Keratinocyte (primary cell): Measurements from ENCODE around the gene ZER1. TPM values are rescaled to one million over a fixed set of nuclear protein-coding genes. Genes with fewer than 3 reads are reported as not detected.

Experiments used
- DNase-seq: peaks from one replicate; pipeline ENCODE4 v3.0.0-alpha.2; 2011; ENCODE audit warnings: low read depth, missing footprints, low spot score
- FAIRE-seq: peaks from 2 replicates; lab custom pipeline; 2011; peaks lifted over from hg19 to GRCh38; lab: Jason Lieb, UNC
- H2AFZ ChIP-seq: 2 replicates; pipeline ENCODE4 v1.6.0; 2012; ENCODE audit warnings: low read length, control low read depth, inconsistent platforms; ENCODE audit not compliant: control insufficient read depth
- H3K27ac ChIP-seq: 2 replicates; pipeline ENCODE4 v1.5.1; 2011; ENCODE audit warnings: low read length; ENCODE audit not compliant: control insufficient read depth, insufficient read depth
- H3K27me3 ChIP-seq: 3 replicates; pipeline ENCODE4 v1.6.0; 2011; ENCODE audit warnings: low read length; ENCODE audit not compliant: control insufficient read depth, insufficient read depth; ENCODE audit errors: extremely low read depth
- H3K36me3 ChIP-seq, 2 experiments: 2 replicates in 1 of 2; 3 replicates in 1 of 2; pipeline ENCODE4 v1.5.1; 2011; ENCODE audit warnings: low read length in 2 of 2, mild to moderate bottlenecking in 1 of 2; ENCODE audit not compliant: control insufficient read depth in 2 of 2, insufficient read depth in 2 of 2; ENCODE audit errors: extremely low read depth in 1 of 2
- H3K4me1 ChIP-seq: 3 replicates; pipeline ENCODE4 v1.5.1; 2011; ENCODE audit warnings: low read length; ENCODE audit not compliant: control insufficient read depth, insufficient read depth; ENCODE audit errors: extremely low read depth
- H3K4me2 ChIP-seq: 3 replicates; pipeline ENCODE4 v1.6.0; 2011; ENCODE audit warnings: low read depth, low read length; ENCODE audit not compliant: control insufficient read depth, insufficient read depth; ENCODE audit errors: extremely low read depth
- H3K4me3 ChIP-seq, 3 experiments: fragments of 200-600 bp in 1 of 3; sonication (generic) in 1 of 3; 2 replicates in 2 of 3; 3 replicates in 1 of 3; pipeline ENCODE4 v1.5.1; 2011 to 2016; ENCODE audit warnings: low read length in 3 of 3, mild to moderate bottlenecking in 3 of 3, control low read depth in 2 of 3, inconsistent platforms in 1 of 3, low read depth in 1 of 3, mixed read lengths in 1 of 3, mixed run types in 1 of 3, moderate library complexity in 1 of 3; ENCODE audit not compliant: control insufficient read depth in 2 of 3, insufficient read depth in 2 of 3; ENCODE audit errors: extremely low read depth in 1 of 3
- H3K79me2 ChIP-seq: 2 replicates; pipeline ENCODE4 v1.6.0; 2012; ENCODE audit warnings: low read length; ENCODE audit not compliant: control insufficient read depth, insufficient read depth
- H3K9ac ChIP-seq: 3 replicates; pipeline ENCODE4 v1.6.0; 2011; ENCODE audit warnings: low read length; ENCODE audit not compliant: control insufficient read depth, insufficient read depth; ENCODE audit errors: extremely low read depth
- H3K9me1 ChIP-seq: 3 replicates; pipeline ENCODE4 v1.6.0; 2011; ENCODE audit warnings: low read length; ENCODE audit not compliant: control insufficient read depth, insufficient read depth; ENCODE audit errors: extremely low read depth
- H3K9me3 ChIP-seq: 2 replicates; pipeline ENCODE4 v1.5.1; 2012; ENCODE audit warnings: low read depth, low read length; ENCODE audit not compliant: control insufficient read depth
- H4K20me1 ChIP-seq: 3 replicates; pipeline ENCODE4 v1.6.0; 2011; ENCODE audit warnings: low read length; ENCODE audit not compliant: control insufficient read depth, insufficient read depth; ENCODE audit errors: extremely low read depth
- EZH2 ChIP-seq: IDR thresholded peaks from one replicate; pipeline ENCODE4 v1.6.1; 2012; ENCODE audit warnings: inconsistent platforms, mild to moderate bottlenecking, low read length, moderate library complexity
- dilution Hi-C: fragments of 300-500 bp; cut with MboI; formaldehyde crosslinking; loops from one replicate; pipeline ENCODE4 v1.7.0; 2020; ENCODE audit warnings: low sequenced_read_pairs; ENCODE audit not compliant: extremely low pct_ligation_motif_present
- polyA plus RNA-seq, 5 experiments: library from polyadenylated mRNA; depleted of rRNA in 3 of 5; stranded (reverse) in 3 of 5; stranded (forward) in 1 of 5; unstranded in 1 of 5; fragments of >200 nt; gene quantifications; 1 replicate in 1 of 5; 2 replicates in 3 of 5; 3 replicates in 1 of 5; pipeline versions ENCODE4 v1.2.1 to v1.2.3, GENCODE V29; 2011 to 2012; ENCODE audit warnings: missing spikeins in 2 of 5, low read depth in 1 of 5, low replicate concordance in 1 of 5
- TF ChIP-seq, protein P1 (sequence below), 3 experiments: IDR thresholded peaks in 1 of 3; conservative IDR thresholded peaks in 1 of 3; optimal IDR thresholded peaks in 1 of 3; 2 replicates in 2 of 3; 3 replicates in 1 of 3; pipeline versions ENCODE3 to v1.5.1; 2011; ENCODE audit warnings: low read length in 3 of 3, mild to moderate bottlenecking in 3 of 3, moderate library complexity in 2 of 3, control low read depth in 1 of 3, inconsistent platforms in 1 of 3; ENCODE audit not compliant: insufficient read depth in 2 of 3; ENCODE audit errors: extremely low read depth in 1 of 3

Gene ZER1
- polyA plus RNA-seq, 1 donor (not counting 4 experiments of a cell fraction or from before 2014, with no cell fraction given): 14.9 TPM

DNA sequence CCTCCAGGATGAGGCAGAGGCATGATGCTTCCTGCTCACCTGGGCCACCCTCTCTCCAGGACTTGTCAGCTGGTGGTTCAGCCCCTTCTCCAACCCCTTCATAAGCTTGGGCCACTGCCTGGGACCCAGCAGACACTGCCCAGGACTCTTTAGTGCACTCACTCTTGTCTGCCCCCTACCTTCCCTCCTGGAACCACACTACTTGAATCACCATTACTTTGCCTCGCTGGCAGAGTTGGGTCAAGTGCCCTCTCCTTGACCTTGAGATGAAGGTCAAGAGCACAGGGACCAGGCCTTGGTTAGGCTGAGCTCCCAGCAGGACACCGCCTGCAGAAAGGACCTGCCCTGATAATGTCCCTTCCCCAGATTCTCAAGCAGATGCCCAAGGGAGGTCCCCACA, 38.1 kb upstream of the ZER1 start:
- H3K4me1 ChIP-seq: no peaks in the 10 kb centered on the region

DNA sequence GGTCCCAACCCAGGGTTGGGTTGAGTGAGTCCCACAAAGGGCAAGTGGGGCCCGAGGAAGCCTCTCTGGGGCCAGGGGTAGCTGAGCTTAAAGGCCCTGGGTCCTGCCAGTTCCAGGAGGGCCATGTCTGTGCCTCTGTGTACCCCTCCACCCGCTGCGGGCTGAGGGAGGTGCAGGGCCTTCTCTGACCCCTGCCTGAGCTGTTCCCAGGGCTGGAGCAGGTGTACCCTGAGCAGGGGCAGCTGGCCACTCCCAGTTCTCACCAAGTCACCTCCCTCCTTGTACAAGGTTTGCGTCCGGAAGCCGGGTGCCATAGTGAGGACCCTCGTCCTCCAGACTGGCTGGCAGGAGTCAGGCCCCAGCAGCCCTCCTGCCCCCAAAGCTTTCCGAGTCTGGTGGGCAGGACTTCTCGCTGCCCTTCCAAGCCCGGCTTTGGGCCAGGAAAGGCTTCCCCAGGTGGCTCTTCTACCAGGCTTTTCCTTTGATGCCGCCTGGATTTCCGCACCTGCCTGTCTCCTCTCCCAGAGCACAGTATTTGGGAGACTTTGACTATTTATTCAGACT, 37.4 kb upstream of the ZER1 start:
- dilution Hi-C loops: no loop called here
- Histone ChIP-seq H3K27me3 (no peaks in the 10 kb centered on the region), H3K9me1 (no peaks in the 10 kb centered on the region), H3K4me2 (no peak overlapping the region), H3K79me2 (no peaks in the 10 kb centered on the region), H4K20me1 (no peaks in the 10 kb centered on the region), H3K4me1 (no peaks in the 10 kb centered on the region), H3K27ac (no peak overlapping the region), H3K4me3 (no peak overlapping the region), H3K9ac (no peak overlapping the region), H3K36me3 (peaks cover 1 to 18% of the 10 kb centered on the region in 2 experiments), H2AFZ (no peak overlapping the region), H3K9me3 (no peaks in the 10 kb centered on the region)
- no peak for FAIRE-seq
- no peak for DNase-seq
- TF ChIP-seq EZH2: no peak
- TF ChIP-seq, protein P1, sequence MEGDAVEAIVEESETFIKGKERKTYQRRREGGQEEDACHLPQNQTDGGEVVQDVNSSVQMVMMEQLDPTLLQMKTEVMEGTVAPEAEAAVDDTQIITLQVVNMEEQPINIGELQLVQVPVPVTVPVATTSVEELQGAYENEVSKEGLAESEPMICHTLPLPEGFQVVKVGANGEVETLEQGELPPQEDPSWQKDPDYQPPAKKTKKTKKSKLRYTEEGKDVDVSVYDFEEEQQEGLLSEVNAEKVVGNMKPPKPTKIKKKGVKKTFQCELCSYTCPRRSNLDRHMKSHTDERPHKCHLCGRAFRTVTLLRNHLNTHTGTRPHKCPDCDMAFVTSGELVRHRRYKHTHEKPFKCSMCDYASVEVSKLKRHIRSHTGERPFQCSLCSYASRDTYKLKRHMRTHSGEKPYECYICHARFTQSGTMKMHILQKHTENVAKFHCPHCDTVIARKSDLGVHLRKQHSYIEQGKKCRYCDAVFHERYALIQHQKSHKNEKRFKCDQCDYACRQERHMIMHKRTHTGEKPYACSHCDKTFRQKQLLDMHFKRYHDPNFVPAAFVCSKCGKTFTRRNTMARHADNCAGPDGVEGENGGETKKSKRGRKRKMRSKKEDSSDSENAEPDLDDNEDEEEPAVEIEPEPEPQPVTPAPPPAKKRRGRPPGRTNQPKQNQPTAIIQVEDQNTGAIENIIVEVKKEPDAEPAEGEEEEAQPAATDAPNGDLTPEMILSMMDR (optimal IDR thresholded peaks at IDR 0.05 in 1 of 3, IDR thresholded peaks at IDR 0.05 in 1 of 3, conservative IDR thresholded peaks at IDR 0.05 in 1 of 3; ENCODE audit: extremely low read depth in 1 of 3, insufficient read depth in 2 of 3, low read length in 3 of 3): no peak

More for the DNA sequence above, 38.1 kb upstream of the ZER1 start:
- H3K36me3 ChIP-seq: peaks cover 0 to 18% of the 10 kb centered on the region in 2 experiments
- no peak overlapping the region for H3K9ac ChIP-seq
- no peaks in the 10 kb centered on the region for H3K9me1 ChIP-seq
- H3K4me2 ChIP-seq: no peak overlapping the region
- no peak overlapping the region for H3K4me3 ChIP-seq
- no peaks in the 10 kb centered on the region for H3K9me3 ChIP-seq
- H3K27ac ChIP-seq: no peak overlapping the region
- H3K79me2 ChIP-seq: no peaks in the 10 kb centered on the region
- H3K27me3 ChIP-seq: no peaks in the 10 kb centered on the region
- H4K20me1 ChIP-seq: no peaks in the 10 kb centered on the region
- no peak for DNase-seq
- no peak for TF ChIP-seq EZH2
- TF ChIP-seq, protein P1 (optimal IDR thresholded peaks at IDR 0.05 in 1 of 3, IDR thresholded peaks at IDR 0.05 in 1 of 3, conservative IDR thresholded peaks at IDR 0.05 in 1 of 3; ENCODE audit: extremely low read depth in 1 of 3, insufficient read depth in 2 of 3, low read length in 3 of 3): no peak
- no peak for FAIRE-seq
- no peak overlapping the region for H2AFZ ChIP-seq
- dilution Hi-C loops: no loop called here
